ENCODE measurements around the gene FHOD1.

The FHOD1 gene

GRCh38 chr16:67281536-67282446, 34.5 kb upstream of the FHOD1 start:
- Histone ChIP-seq H3K4me1 (ENCODE audit: control insufficient read depth, insufficient read depth, low read length) (no peaks in the 10 kb centered on the region), H3K36me3 (ENCODE audit: control insufficient read depth in 2 of 2, insufficient read depth in 1 of 2, low read length in 2 of 2) (peaks cover 0 to 45% of the 10 kb centered on the region in 2 experiments; a peak in 2 of 3 replicates), H3K9me3 (ENCODE audit: control insufficient read depth, insufficient read depth, low read depth, low read length) (no peaks in the 10 kb centered on the region), H3K4me3 (ENCODE audit: low read depth, low read length) (no peak overlapping the region), H3K27ac (ENCODE audit: extremely low read depth, low read depth, low read length) (no peak overlapping the region)
- ChIA-PET CTCF (interaction anchor here (0.7 to 1.9 kb wide), 7 partner anchors 12 to 135 kb away, joined by 3 to 7 read pairs (median 5); partner anchors contain the start of gene ZDHHC1), POLR2A (interaction anchor here (0.5 kb wide), 1 partner anchor 998 kb away, joined by 3 read pairs; no protein-coding TSS in a partner anchor)
- TF ChIP-seq ZSCAN23 (tag by site-specific recombination; IDR thresholded peaks at IDR 0.05) (no peak), ZNF391 (tag by site-specific recombination; IDR thresholded peaks at IDR 0.05; ENCODE audit: borderline replicate concordance, low read depth) (no peak), FEZF1 (tag by site-specific recombination; IDR thresholded peaks at IDR 0.05) (no peak), ZNF354C (tag by site-specific recombination; IDR thresholded peaks at IDR 0.05; ENCODE audit: borderline replicate concordance, low read depth) (no peak), ZNF768 (tag by site-specific recombination; IDR thresholded peaks at IDR 0.05) (no peak), ZNF48 (tag by site-specific recombination; IDR thresholded peaks at IDR 0.05) (no peak), ZBTB21 (tag by site-specific recombination; IDR thresholded peaks at IDR 0.05) (no peak), ZBTB1 (tag by site-specific recombination; IDR thresholded peaks at IDR 0.05) (no peak), ZNF174 (tag by site-specific recombination; IDR thresholded peaks at IDR 0.05) (no peak), WT1 (tag by site-specific recombination; IDR thresholded peaks at IDR 0.05) (no peak), ZNF518A (tag by site-specific recombination; conservative IDR thresholded peaks at IDR 0.05; ENCODE audit: low read depth) (no peak), ZNF664 (tag by site-specific recombination; IDR thresholded peaks at IDR 0.05) (no peak), ZBTB7A (tag by site-specific recombination; IDR thresholded peaks at IDR 0.05; ENCODE audit: low read depth) (no peak), ZNF510 (tag by site-specific recombination; IDR thresholded peaks at IDR 0.05; ENCODE audit: insufficient replicate concordance) (no peak), PRDM4 (tag by site-specific recombination; IDR thresholded peaks at IDR 0.05) (no peak), ZNF138 (tag by site-specific recombination; IDR thresholded peaks at IDR 0.05; ENCODE audit: borderline replicate concordance) (no peak), ZBTB48 (tag by site-specific recombination; IDR thresholded peaks at IDR 0.05) (no peak), OVOL3 (tag by site-specific recombination; IDR thresholded peaks at IDR 0.05) (no peak), ZNF792 (tag by site-specific recombination; IDR thresholded peaks at IDR 0.05) (no peak), EGR2 (tag by site-specific recombination; IDR thresholded peaks at IDR 0.05; ENCODE audit: low read depth) (no peak)

Measured in HEK293 (cell line).